Neuronal stem cell (in vitro differentiated cells): Measurements from ENCODE around the gene EXOSC1.
"Not testable (repeated sequence)": the region's sequence is repeated elsewhere in the genome, so short reads cannot be mapped to it uniquely, and the experiment has no call there.

Source experiments
- DNase-seq: peaks from one replicate; pipeline ENCODE4 v3.0.0-alpha.2; 2013; ENCODE audit warnings: low spot score
- H2AFZ ChIP-seq: one replicate; pipeline ENCODE4 v1.6.1; 2013; ENCODE audit warnings: mild to moderate bottlenecking, low read length, inconsistent platforms
- H2AK5ac ChIP-seq: 2 replicates; pipeline ENCODE4 v1.6.1; 2013; ENCODE audit warnings: low read depth, mild to moderate bottlenecking, inconsistent platforms, low read length, moderate library complexity, mixed read lengths
- H2BK120ac ChIP-seq: 2 replicates; pipeline ENCODE4 v1.6.1; 2013; ENCODE audit warnings: low read depth, mild to moderate bottlenecking, inconsistent platforms, low read length, moderate library complexity, mixed read lengths
- H2BK12ac ChIP-seq: one replicate; pipeline ENCODE4 v1.6.1; 2013; ENCODE audit warnings: low read length, inconsistent platforms
- H2BK15ac ChIP-seq: 2 replicates; pipeline ENCODE4 v1.6.1; 2013; ENCODE audit warnings: mild to moderate bottlenecking, low read length, inconsistent platforms, mixed read lengths
- H2BK5ac ChIP-seq: one replicate; pipeline ENCODE4 v1.6.1; 2013; ENCODE audit warnings: inconsistent platforms, mild to moderate bottlenecking, low read length, moderate library complexity
- H3K14ac ChIP-seq: one replicate; pipeline ENCODE4 v1.6.1; 2013; ENCODE audit warnings: low read length, inconsistent platforms
- H3K18ac ChIP-seq: 2 replicates; pipeline ENCODE4 v1.6.1; 2013; ENCODE audit warnings: low read length, inconsistent platforms
- H3K23ac ChIP-seq: 2 replicates; pipeline ENCODE4 v1.6.1; 2013; ENCODE audit warnings: low read depth, mild to moderate bottlenecking, mixed read lengths, low read length, inconsistent platforms; ENCODE audit not compliant: poor library complexity
- H3K27ac ChIP-seq: replicated peaks from 3 replicates; pipeline ENCODE4 v1.5.1; 2013; ENCODE audit warnings: low read length, inconsistent platforms
- H3K27me3 ChIP-seq, 3 experiments: 2 replicates each; pipeline ENCODE4 v1.6.1; 2013; ENCODE audit warnings: low read length in 3 of 3, mild to moderate bottlenecking in 2 of 3, inconsistent platforms in 1 of 3, low read depth in 1 of 3, mixed read lengths in 1 of 3, moderate library complexity in 1 of 3; ENCODE audit not compliant: control insufficient read depth in 3 of 3, insufficient read depth in 3 of 3
- H3K36me3 ChIP-seq, 2 donors: replicated peaks in 1 of 2; 2 replicates each; pipeline ENCODE4 v1.6.1; 2013; ENCODE audit warnings: low read length in 2 of 2; ENCODE audit not compliant: control insufficient read depth in 2 of 2, insufficient read depth in 2 of 2
- H3K4ac ChIP-seq: 2 replicates; pipeline ENCODE4 v1.6.1; 2013; ENCODE audit warnings: inconsistent platforms, mild to moderate bottlenecking, low read length, moderate library complexity
- H3K4me1 ChIP-seq, 2 donors: 1 replicate in 1 of 2; 2 replicates in 1 of 2; pipeline ENCODE4 v1.6.1; 2013; ENCODE audit warnings: low read length in 2 of 2, low read depth in 1 of 2; ENCODE audit not compliant: control insufficient read depth in 2 of 2, insufficient read depth in 1 of 2
- H3K4me2 ChIP-seq: one replicate; pipeline ENCODE4 v1.6.1; 2013; ENCODE audit warnings: mild to moderate bottlenecking, low read length, inconsistent platforms; ENCODE audit not compliant: insufficient read depth, poor library complexity, severe bottlenecking
- H3K4me3 ChIP-seq, 2 donors: 2 replicates each; pipeline ENCODE4 v1.5.1; 2013; ENCODE audit warnings: low read length in 2 of 2, mild to moderate bottlenecking in 2 of 2, inconsistent platforms in 1 of 2, moderate library complexity in 1 of 2
- H3K79me1 ChIP-seq: one replicate; pipeline ENCODE4 v1.6.1; 2013; ENCODE audit warnings: low read depth, mild to moderate bottlenecking, inconsistent platforms, low read length, moderate library complexity
- H3K9ac ChIP-seq: one replicate; pipeline ENCODE4 v1.6.1; 2013; ENCODE audit warnings: mild to moderate bottlenecking, low read depth, low read length, inconsistent platforms; ENCODE audit not compliant: poor library complexity
- H3K9me3 ChIP-seq, 2 donors: replicated peaks in 1 of 2; 2 replicates each; pipeline versions ENCODE3 to v1.6.1; 2013; ENCODE audit warnings: low read length in 2 of 2, mild to moderate bottlenecking in 2 of 2, inconsistent platforms in 1 of 2, low read depth in 1 of 2, mixed read lengths in 1 of 2, moderate library complexity in 1 of 2; ENCODE audit not compliant: control insufficient read depth in 2 of 2, insufficient read depth in 1 of 2
- H4K8ac ChIP-seq: one replicate; pipeline ENCODE4 v1.6.1; 2013; ENCODE audit warnings: low read depth, mild to moderate bottlenecking, inconsistent platforms, low read length, moderate library complexity
- H4K91ac ChIP-seq: one replicate; pipeline ENCODE4 v1.6.1; 2013; ENCODE audit warnings: low read length, low read depth, mild to moderate bottlenecking, inconsistent platforms; ENCODE audit not compliant: poor library complexity
- WGBS, 2 donors: extraction: QIAGEN DNeasy Blood & Tissue Kit; methylation state at CpG; one replicate each; pipeline ENCODE4 v1.1.7; 2013; ENCODE audit warnings: missing lambda C conversion rate in 2 of 2, mixed read lengths in 1 of 2; ENCODE audit not compliant: insufficient read length in 2 of 2, insufficient replicate concordance in 1 of 2; ENCODE audit errors: extremely low coverage in 2 of 2; 5-methylcytosine and 5-hydroxymethylcytosine counted together

The EXOSC1 gene

GRCh38 chr10:97474918-97475317, 29.1 kb upstream of the EXOSC1 start:
- H4K91ac ChIP-seq, result no peak overlapping the region
- H3K4me1 ChIP-seq, result no peaks in the 10 kb centered on the region
- no peak overlapping the region for H3K4ac ChIP-seq
- H3K4me3 ChIP-seq, result no peak overlapping the region
- H2AK5ac ChIP-seq, result no peak overlapping the region
- H4K8ac ChIP-seq, result no peak overlapping the region
- no peak overlapping the region for H2BK12ac ChIP-seq
- H2BK120ac ChIP-seq, result no peak overlapping the region
- H3K4me2 ChIP-seq, result no peak overlapping the region
- H2BK15ac ChIP-seq, result no peak overlapping the region
- no peaks in the 10 kb centered on the region for H3K27me3 ChIP-seq
- peaks cover 5% of the 10 kb centered on the region for H3K79me1 ChIP-seq
- H3K23ac ChIP-seq, result no peak overlapping the region
- H3K18ac ChIP-seq, result no peak overlapping the region
- H2BK5ac ChIP-seq, result no peak overlapping the region
- no CpG with 5 or more reads among the region's 4 CpGs for WGBS, 2 donors
- no peak overlapping the region for H3K14ac ChIP-seq
- no peaks in the 10 kb centered on the region for H3K9me3 ChIP-seq
- no peak overlapping the region for H2AFZ ChIP-seq
- no peak overlapping the region for H3K9ac ChIP-seq
- peaks cover 35 to 98% of the 10 kb centered on the region in 2 donors for H3K36me3 ChIP-seq
- H3K27ac ChIP-seq, result no peak overlapping the region
- no peak for DNase-seq

GRCh38 chr10:97468781-97469180, 23.0 kb upstream of the EXOSC1 start:
- H4K91ac ChIP-seq, DNase-seq, H3K27me3 ChIP-seq, H3K4me1 ChIP-seq, H3K79me1 ChIP-seq, H3K4me3 ChIP-seq, H4K8ac ChIP-seq, H2BK5ac ChIP-seq, H2BK120ac ChIP-seq, H2BK12ac ChIP-seq, H2BK15ac ChIP-seq, H3K4me2 ChIP-seq, H3K27ac ChIP-seq, H3K14ac ChIP-seq, H2AK5ac ChIP-seq, H3K4ac ChIP-seq, H3K9me3 ChIP-seq, H3K23ac ChIP-seq, H3K18ac ChIP-seq, H2AFZ ChIP-seq: not testable (repeated sequence)
- H3K9ac ChIP-seq, result peak overlapping the region; percentile 33
- no CpG with 5 or more reads among the region's 12 CpGs for WGBS, 2 donors
- H3K36me3 ChIP-seq, result peaks cover 51 to 98% of the 10 kb centered on the region in 2 donors

DNA sequence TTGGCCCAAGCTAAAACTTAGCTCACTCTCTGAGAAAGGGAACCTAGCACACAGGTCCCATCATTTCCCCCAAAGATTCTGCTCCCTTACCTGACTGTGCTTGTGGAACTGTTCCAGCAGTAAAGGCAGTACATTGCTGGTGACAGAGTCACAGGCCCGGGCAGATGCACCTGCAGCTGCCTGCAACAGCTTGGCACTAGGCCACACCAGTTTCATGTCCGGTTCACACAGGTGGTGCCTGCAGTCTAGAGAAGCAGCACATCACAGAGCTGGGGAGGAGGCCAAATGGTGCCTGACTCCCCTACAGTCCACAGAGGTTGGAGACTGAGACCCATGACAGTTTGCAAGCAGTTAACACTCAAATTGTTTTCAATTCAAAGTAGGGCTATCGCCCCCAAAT, 22.4 kb upstream of the EXOSC1 start:
- Histone ChIP-seq H3K36me3 (peaks cover 53 to 98% of the 10 kb centered on the region in 2 donors), H2AK5ac (no peak overlapping the region), H3K79me1 (no peaks in the 10 kb centered on the region), H2BK15ac (no peak overlapping the region), H3K23ac (peak overlapping the region; percentile 62), H4K8ac (no peak overlapping the region), H4K91ac (no peak overlapping the region), H3K9ac (no peak overlapping the region), H3K18ac (no peak overlapping the region), H2AFZ (no peak overlapping the region), H2BK5ac (no peak overlapping the region), H3K27me3 (no peaks in the 10 kb centered on the region), H3K14ac (no peak overlapping the region), H2BK12ac (no peak overlapping the region), H3K4me3 (no peak overlapping the region), H3K9me3 (no peaks in the 10 kb centered on the region), H2BK120ac (no peak overlapping the region), H3K27ac (no peak overlapping the region), H3K4me2 (no peak overlapping the region), H3K4ac (no peak overlapping the region), H3K4me1 (no peaks in the 10 kb centered on the region)
- no CpG with 5 or more reads among the region's 3 CpGs for WGBS, 2 donors
- DNase-seq, result no peak

DNA sequence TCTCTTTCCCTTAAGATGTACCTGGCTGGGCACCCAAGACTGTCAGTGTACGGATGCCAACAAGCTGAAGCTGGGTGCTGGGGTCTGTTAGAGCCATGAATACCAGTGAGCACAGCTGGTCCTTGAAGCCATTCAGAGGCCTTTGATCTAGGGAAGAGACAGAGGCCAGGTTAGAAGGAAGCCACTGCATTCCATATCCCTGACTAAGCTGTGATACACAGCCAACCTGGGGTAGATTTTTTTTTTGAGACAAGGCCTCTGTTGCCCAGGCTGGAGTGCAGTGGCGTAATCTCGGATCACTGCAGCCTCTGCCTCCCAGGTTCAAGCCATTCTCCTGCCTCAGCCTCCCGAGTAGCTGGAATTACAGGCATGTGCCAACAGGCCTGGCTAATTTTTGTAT, 20.9 kb upstream of the EXOSC1 start:
- Histone ChIP-seq H3K23ac (no peak overlapping the region), H3K18ac (no peak overlapping the region), H3K4ac (no peak overlapping the region), H3K9ac (no peak overlapping the region), H2BK12ac (no peak overlapping the region), H3K9me3 (no peaks in the 10 kb centered on the region), H2AK5ac (no peak overlapping the region), H3K4me1 (no peaks in the 10 kb centered on the region), H3K14ac (no peak overlapping the region), H2AFZ (no peak overlapping the region), H2BK15ac (no peak overlapping the region), H3K27me3 (no peaks in the 10 kb centered on the region), H2BK120ac (no peak overlapping the region), H3K27ac (no peak overlapping the region), H4K91ac (no peak overlapping the region), H3K4me2 (no peak overlapping the region), H3K36me3 (peaks cover 60 to 99% of the 10 kb centered on the region in 2 donors), H3K4me3 (no peak overlapping the region), H2BK5ac (no peak overlapping the region), H3K79me1 (no peaks in the 10 kb centered on the region), H4K8ac (no peak overlapping the region)
- WGBS, 2 donors, result no CpG with 5 or more reads among the region's 4 CpGs
- DNase-seq, result no peak
